Activated CD8-positive, alpha-beta T cell treated with anti-CD3 and anti-CD28 coated beads for 36 hours (primary cell): ENCODE measurements around the gene BLOC1S3. TPM values are rescaled to one million over a fixed set of nuclear protein-coding genes. Genes with fewer than 3 reads are reported as not detected.

Experiments
- ATAC-seq: fragments of 200-7000 bp; cut with Tn5 transposase; one replicate; pipeline ENCODE4 v1.10.0; 2021; ENCODE audit warnings: mild to moderate bottlenecking, moderate library complexity
- CTCF ChIA-PET: fragments of 350-600 bp; sonication (Branson Sonifier 250); formaldehyde crosslinking; loops from one replicate; lab custom pipeline; 2021; ENCODE audit warnings: antibody characterized with exemption; lab: Charles Lee
- POLR2A ChIA-PET: fragments of 350-600 bp; sonication (Branson Sonifier 250); formaldehyde crosslinking; loops from one replicate; lab custom pipeline; 2021; ENCODE audit warnings: antibody characterized with exemption; lab: Charles Lee
- DNase-seq: peaks from one replicate; pipeline ENCODE4 v3.0.0-alpha.2; 2020
- H3K27ac Mint-ChIP-seq: one replicate; pipeline ENCODE4 v1.8.0; 2021; ENCODE audit warnings: mild to moderate bottlenecking, mixed read lengths
- H3K27me3 Mint-ChIP-seq: one replicate; pipeline ENCODE4 v1.8.0; 2021; ENCODE audit warnings: mixed read lengths
- H3K36me3 Mint-ChIP-seq: one replicate; pipeline ENCODE4 v1.8.0; 2021; ENCODE audit warnings: low read depth, mixed read lengths
- H3K4me1 Mint-ChIP-seq: one replicate; pipeline ENCODE4 v1.8.0; 2021; ENCODE audit warnings: low read depth, mixed read lengths
- H3K4me3 Mint-ChIP-seq: one replicate; pipeline ENCODE4 v1.8.0; 2021; ENCODE audit warnings: mild to moderate bottlenecking, moderate library complexity, mixed read lengths
- H3K9me3 Mint-ChIP-seq: one replicate; pipeline ENCODE4 v1.8.0; 2021; ENCODE audit warnings: mixed read lengths
- intact Hi-C: fragments of 100-400 bp; cut with micrococcal nuclease; formaldehyde crosslinking; loops from one replicate; pipeline ENCODE4 v1.10.0; 2022
- total RNA-seq, 2 experiments: library from RNA; stranded (reverse); gene quantifications; one replicate each; pipeline ENCODE4 v1.2.3, GENCODE V29; 2021
- TF ChIP-seq, protein P1 (sequence below): fragments of 200-600 bp; IDR thresholded peaks from one replicate; pipeline ENCODE4 v1.8.0; 2022; ENCODE audit warnings: antibody characterized with exemption, mild to moderate bottlenecking

BLOC1S3 gene, protein sequence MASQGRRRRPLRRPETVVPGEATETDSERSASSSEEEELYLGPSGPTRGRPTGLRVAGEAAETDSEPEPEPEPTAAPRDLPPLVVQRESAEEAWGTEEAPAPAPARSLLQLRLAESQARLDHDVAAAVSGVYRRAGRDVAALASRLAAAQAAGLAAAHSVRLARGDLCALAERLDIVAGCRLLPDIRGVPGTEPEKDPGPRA
- 10 to 100 TPM in 1 of 2 experiments, 1 to 10 TPM in 1; 8.9 to 10.8 TPM for total RNA-seq

DNA sequence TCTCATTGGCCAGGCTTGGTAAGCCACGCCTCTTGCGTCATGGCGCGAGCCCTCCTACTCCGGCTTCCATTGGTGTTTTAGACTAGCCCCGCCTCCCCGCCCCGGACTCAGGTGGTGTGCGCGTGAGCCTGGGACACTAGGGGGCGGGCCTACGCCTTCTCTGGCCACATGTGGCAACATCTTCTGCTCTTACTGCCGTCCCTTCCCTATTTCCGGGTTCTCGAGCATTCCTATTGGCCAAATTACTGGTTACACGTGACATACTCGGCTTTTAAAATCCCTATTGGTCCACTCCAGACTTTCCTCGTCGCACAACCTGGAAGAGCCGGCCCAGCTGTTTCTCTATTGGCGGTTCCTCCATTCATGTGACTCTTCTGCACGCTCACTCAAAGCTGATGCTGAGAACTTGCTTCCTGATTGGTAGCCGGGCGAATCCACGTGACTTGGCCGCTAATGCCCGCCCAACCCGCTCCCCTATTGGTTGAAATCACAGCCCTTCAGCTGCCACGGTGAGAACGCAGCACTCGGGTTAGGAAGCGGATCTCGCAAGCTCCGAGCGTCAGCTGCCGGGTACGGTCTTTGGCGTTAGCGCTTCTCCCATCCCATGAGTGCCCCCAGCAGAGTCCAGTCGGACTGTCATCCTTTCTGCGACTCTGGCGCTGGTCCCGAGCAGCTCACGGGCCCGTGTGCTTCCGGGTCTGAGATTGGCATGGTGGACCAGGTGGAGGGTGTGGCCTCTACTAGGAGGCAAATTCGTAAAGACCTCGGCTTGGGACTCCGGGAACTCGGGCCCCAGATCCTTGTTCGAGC, at the start of gene BLOC1S3:
Gene BLOC1S3 (plus strand): TSS at position 523 of the 810 bp plus-strand sequence. CDS start 513 bp downstream, outside the sequence.
- POLR2A ChIA-PET, result interaction anchor here (0.6 to 1.8 kb wide), 13 partner anchors 9 to 178 kb away, joined by 3 to 10 read pairs (median 3); partner anchors contain the start of gene PPP1R37
- TF ChIP-seq, protein P1, sequence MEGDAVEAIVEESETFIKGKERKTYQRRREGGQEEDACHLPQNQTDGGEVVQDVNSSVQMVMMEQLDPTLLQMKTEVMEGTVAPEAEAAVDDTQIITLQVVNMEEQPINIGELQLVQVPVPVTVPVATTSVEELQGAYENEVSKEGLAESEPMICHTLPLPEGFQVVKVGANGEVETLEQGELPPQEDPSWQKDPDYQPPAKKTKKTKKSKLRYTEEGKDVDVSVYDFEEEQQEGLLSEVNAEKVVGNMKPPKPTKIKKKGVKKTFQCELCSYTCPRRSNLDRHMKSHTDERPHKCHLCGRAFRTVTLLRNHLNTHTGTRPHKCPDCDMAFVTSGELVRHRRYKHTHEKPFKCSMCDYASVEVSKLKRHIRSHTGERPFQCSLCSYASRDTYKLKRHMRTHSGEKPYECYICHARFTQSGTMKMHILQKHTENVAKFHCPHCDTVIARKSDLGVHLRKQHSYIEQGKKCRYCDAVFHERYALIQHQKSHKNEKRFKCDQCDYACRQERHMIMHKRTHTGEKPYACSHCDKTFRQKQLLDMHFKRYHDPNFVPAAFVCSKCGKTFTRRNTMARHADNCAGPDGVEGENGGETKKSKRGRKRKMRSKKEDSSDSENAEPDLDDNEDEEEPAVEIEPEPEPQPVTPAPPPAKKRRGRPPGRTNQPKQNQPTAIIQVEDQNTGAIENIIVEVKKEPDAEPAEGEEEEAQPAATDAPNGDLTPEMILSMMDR, result no peak
- intact Hi-C loops, result no loop called here
- Mint-ChIP-seq H3K27ac (peak within 1 kb of the TSS; percentile 91), H3K27me3 (no peaks in the 10 kb centered on the region), H3K4me1 (peaks cover 32% of the 10 kb centered on the region), H3K4me3 (peak within 1 kb of the TSS; percentile 82), H3K9me3 (no peaks in the 10 kb centered on the region), H3K36me3 (peaks cover 4% of the 10 kb centered on the region)
- DNase-seq (peak; percentile 100), ATAC-seq (peak; percentile 91)
- CTCF ChIA-PET, result interaction anchor here (0.6 to 2.6 kb wide), 17 partner anchors 9 to 685 kb away, joined by 3 to 10 read pairs (median 4); partner anchors contain the start of genes CLPTM1, GEMIN7 and SYMPK

DNA sequence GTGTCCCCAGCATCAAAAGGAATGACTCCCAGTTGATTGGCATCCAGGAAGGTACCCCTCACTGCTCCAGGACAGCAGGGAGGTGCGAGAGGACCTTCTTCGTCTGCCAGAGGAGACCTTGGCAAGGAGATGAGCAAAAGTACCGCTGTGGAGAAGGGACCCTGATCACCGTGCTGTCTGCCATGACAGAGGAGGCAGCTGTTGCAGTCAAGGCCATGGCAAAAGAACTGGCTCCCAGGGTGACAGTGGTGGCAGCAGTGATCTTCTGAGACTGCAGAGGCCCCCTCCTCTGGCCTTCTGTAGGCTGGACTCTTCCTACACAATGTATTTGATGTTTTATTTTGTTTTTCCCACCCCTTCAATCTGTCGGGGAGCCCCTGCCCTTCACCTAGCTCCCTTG, 49.8 kb upstream of the BLOC1S3 start:
- TF ChIP-seq, protein P1, result no peak
- no peaks in the 10 kb centered on the region for H3K27me3 Mint-ChIP-seq
- no peak for ATAC-seq
- H3K36me3 Mint-ChIP-seq, result no peaks in the 10 kb centered on the region
- ChIA-PET CTCF (interaction anchor here (1.1 kb wide), 1 partner anchor 9 kb away, joined by 3 read pairs; no protein-coding TSS in a partner anchor), POLR2A (interaction anchor here (1.2 kb wide), 1 partner anchor 38 kb away, joined by 3 read pairs; no protein-coding TSS in a partner anchor)
- H3K27ac Mint-ChIP-seq, result no peak overlapping the region
- no peaks in the 10 kb centered on the region for H3K9me3 Mint-ChIP-seq
- H3K4me1 Mint-ChIP-seq, result peaks cover 16% of the 10 kb centered on the region
- no peak for DNase-seq
- intact Hi-C loops, result no loop called here
- no peak overlapping the region for H3K4me3 Mint-ChIP-seq

DNA sequence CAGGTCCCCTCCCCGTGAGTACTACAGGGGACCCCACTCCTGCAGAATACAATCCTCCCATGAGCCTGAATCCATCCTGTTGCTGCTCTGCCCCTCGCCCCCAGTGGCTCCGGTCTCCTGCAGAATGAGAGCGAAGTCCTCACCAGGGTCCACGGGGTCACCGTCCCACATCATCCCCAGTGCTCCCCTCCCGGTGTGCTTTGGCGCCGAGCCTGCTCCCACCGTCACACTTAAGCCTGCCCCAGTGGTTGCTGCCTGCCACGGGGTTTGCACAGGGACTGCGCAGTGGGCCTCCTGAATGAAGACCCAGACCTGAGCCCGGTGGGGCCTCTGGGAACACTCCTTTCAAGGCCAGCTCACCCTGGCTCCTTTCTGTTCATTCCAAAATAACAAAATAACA, 48.3 kb upstream of the BLOC1S3 start:
- Mint-ChIP-seq H3K27ac (no peak overlapping the region), H3K4me1 (peaks cover 16% of the 10 kb centered on the region), H3K9me3 (no peaks in the 10 kb centered on the region), H3K4me3 (no peak overlapping the region), H3K27me3 (no peaks in the 10 kb centered on the region), H3K36me3 (no peaks in the 10 kb centered on the region)
- ATAC-seq, result no peak
- DNase-seq, result no peak
- POLR2A ChIA-PET, result no interaction called here
- CTCF ChIA-PET, result interaction anchor here (1.1 kb wide), 1 partner anchor 27 kb away, joined by 3 read pairs; no protein-coding TSS in a partner anchor
- TF ChIP-seq, protein P1, result no peak
- intact Hi-C loops, result no loop called here

DNA sequence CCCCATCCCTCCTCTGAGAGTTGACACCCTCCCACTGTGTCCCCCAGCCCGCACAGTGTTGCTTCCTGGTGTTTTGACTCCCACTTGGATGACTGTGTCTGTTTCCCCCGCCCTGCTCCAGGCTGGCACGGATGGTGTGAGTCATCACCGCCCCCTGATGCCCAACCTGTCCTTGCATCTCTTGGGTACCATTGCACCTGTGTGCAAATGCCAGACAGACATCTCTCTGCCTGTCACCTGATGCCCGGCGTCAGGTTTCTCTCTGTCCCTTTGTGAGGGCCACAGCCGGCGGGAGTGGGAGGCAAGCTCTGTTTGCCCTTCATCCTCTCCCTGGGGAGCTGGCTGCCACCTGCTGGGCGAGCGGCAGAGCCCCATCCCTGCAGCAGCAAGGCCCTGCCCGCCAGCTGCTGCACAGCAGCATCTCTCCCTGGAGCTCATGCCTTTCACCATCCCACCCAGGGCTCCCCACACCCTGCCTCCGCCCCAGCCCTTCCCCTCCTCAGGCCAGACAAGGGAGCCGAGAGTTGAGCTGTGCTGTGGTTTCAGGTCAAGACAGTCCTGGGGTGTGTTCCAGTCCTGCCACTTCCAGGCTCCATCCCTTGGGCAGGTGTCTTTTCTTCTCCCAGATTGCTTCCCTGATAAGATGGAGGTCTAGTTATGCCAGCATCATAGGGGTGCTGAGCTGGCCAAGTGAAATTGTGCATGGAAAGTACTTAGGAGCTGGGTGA, 47.5 kb upstream of the BLOC1S3 start:
- Mint-ChIP-seq H3K27me3 (no peaks in the 10 kb centered on the region), H3K4me3 (no peak overlapping the region), H3K9me3 (no peaks in the 10 kb centered on the region), H3K4me1 (peaks cover 11% of the 10 kb centered on the region), H3K27ac (no peak overlapping the region), H3K36me3 (no peaks in the 10 kb centered on the region)
- intact Hi-C loops, result no loop called here
- DNase-seq (no peak), ATAC-seq (no peak)
- ChIA-PET POLR2A (interaction anchor here (0.7 to 0.9 kb wide), 2 partner anchors 54 to 136 kb away, joined by 3 read pairs; no protein-coding TSS in a partner anchor), CTCF (interaction anchor here (0.9 to 1.1 kb wide), 2 partner anchors 12 to 27 kb away, joined by 3 to 4 read pairs; no protein-coding TSS in a partner anchor)
- TF ChIP-seq, protein P1, result no peak
